ENCODE results near the gene FBXL13. TPM values are rescaled to one million over a fixed set of nuclear protein-coding genes. Genes with fewer than 3 reads are reported as not detected.
"Not testable (repeated sequence)": the region's sequence is repeated elsewhere in the genome, so short reads cannot be mapped to it uniquely, and the experiment has no call there.

FBXL13 gene
- total RNA-seq, 4 donors from 2014 or later, result 0.20 to 3.5 (median 1.8) TPM

- no peak for TF ChIP-seq EP300 (IDR thresholded peaks at IDR 0.05)
- no peak for TF ChIP-seq CTCF (IDR thresholded peaks at IDR 0.05)
- no peak for TF ChIP-seq POLR2A (IDR thresholded peaks at IDR 0.05)
- no peaks in the 10 kb centered on the region for H3K36me3 ChIP-seq
- peaks cover 0 to 19% (median 0%) of the 10 kb centered on the region in 4 donors for H3K9me3 ChIP-seq
- no peak for DNase-seq (ENCODE audit: low spot score in 2 of 2)
- H3K4me1 ChIP-seq, result no peaks in the 10 kb centered on the region
- no peak overlapping the region for H3K27ac ChIP-seq
- WGBS, 2 donors, result 77 to 80% methylated on average over 7 of the region's 7 CpGs
- H3K27me3 ChIP-seq, result no peaks in the 10 kb centered on the region
- H3K4me3 ChIP-seq, result no peak overlapping the region
Observed at GRCh38 chr7:102983602-102984001, 91.0 kb downstream of the FBXL13 start.

GRCh38 chr7:102982235-102982634 lies 92.4 kb downstream of the FBXL13 start:
- no peak for DNase-seq (ENCODE audit: low spot score in 2 of 2)
- H3K4me1 ChIP-seq, result no peaks in the 10 kb centered on the region
- no peaks in the 10 kb centered on the region for H3K36me3 ChIP-seq
- no peaks in the 10 kb centered on the region for H3K27me3 ChIP-seq
- no peak for TF ChIP-seq CTCF (IDR thresholded peaks at IDR 0.05)
- TF ChIP-seq EP300 (IDR thresholded peaks at IDR 0.05), result no peak
- TF ChIP-seq POLR2A (IDR thresholded peaks at IDR 0.05), result no peak
- WGBS, 2 donors, result 92 to 100% methylated on average over 1 of the region's 1 CpG
- peaks cover 0 to 19% (median 0%) of the 10 kb centered on the region in 4 donors for H3K9me3 ChIP-seq
- H3K27ac ChIP-seq, result no peak overlapping the region
- H3K4me3 ChIP-seq, result no peak overlapping the region

- Histone ChIP-seq H3K9me3 (peaks cover 0 to 19% (median 0%) of the 10 kb centered on the region in 4 donors), H3K27ac (no peak overlapping the region), H3K27me3 (no peaks in the 10 kb centered on the region), H3K36me3 (no peaks in the 10 kb centered on the region), H3K4me3 (no peak overlapping the region), H3K4me1 (no peaks in the 10 kb centered on the region)
- WGBS, 2 donors, result 90 to 92% methylated on average over 2 of the region's 2 CpGs
- TF ChIP-seq POLR2A (IDR thresholded peaks at IDR 0.05), result no peak
- no peak for TF ChIP-seq EP300 (IDR thresholded peaks at IDR 0.05)
- TF ChIP-seq CTCF (IDR thresholded peaks at IDR 0.05), result no peak
- DNase-seq (ENCODE audit: low spot score in 2 of 2), result no peak
Observed at GRCh38 chr7:102981451-102981850, 93.1 kb downstream of the FBXL13 start.

- Histone ChIP-seq H3K9me3 (peaks cover 0 to 19% (median 0%) of the 10 kb centered on the region in 4 donors), H3K4me3 (no peak overlapping the region), H3K4me1 (no peaks in the 10 kb centered on the region), H3K27ac (no peak overlapping the region), H3K27me3 (no peaks in the 10 kb centered on the region), H3K36me3 (no peaks in the 10 kb centered on the region)
- TF ChIP-seq POLR2A (IDR thresholded peaks at IDR 0.05) (no peak), CTCF (IDR thresholded peaks at IDR 0.05) (no peak), EP300 (IDR thresholded peaks at IDR 0.05) (no peak)
- DNase-seq (ENCODE audit: low spot score in 2 of 2), result no peak
Observed at GRCh38 chr7:102979670-102980069, 94.9 kb downstream of the FBXL13 start.

GRCh38 chr7:102978284-102978683 lies 96.3 kb downstream of the FBXL13 start:
- no peak overlapping the region for H3K4me3 ChIP-seq
- H3K36me3 ChIP-seq, result no peaks in the 10 kb centered on the region
- H3K27me3 ChIP-seq, result no peaks in the 10 kb centered on the region
- no peak overlapping the region for H3K27ac ChIP-seq
- H3K4me1 ChIP-seq, result no peaks in the 10 kb centered on the region
- WGBS, 2 donors, result 73 to 83% methylated on average over 6 of the region's 6 CpGs
- H3K9me3 ChIP-seq, result peaks cover 0 to 19% (median 0%) of the 10 kb centered on the region in 4 donors
- DNase-seq (ENCODE audit: low spot score in 2 of 2), result no peak
- TF ChIP-seq CTCF (IDR thresholded peaks at IDR 0.05) (no peak), EP300 (IDR thresholded peaks at IDR 0.05) (no peak), POLR2A (IDR thresholded peaks at IDR 0.05) (no peak)

- H3K27me3 ChIP-seq; H3K4me3 ChIP-seq; DNase-seq (ENCODE audit: low spot score in 2 of 2); H3K36me3 ChIP-seq; H3K4me1 ChIP-seq; H3K27ac ChIP-seq: not testable (repeated sequence)
- H3K9me3 ChIP-seq, result peaks cover 0 to 19% (median 0%) of the 10 kb centered on the region in 4 donors
- WGBS, 2 donors, result 88 to 94% methylated on average over 4 of the region's 4 CpGs
Observed at GRCh38 chr7:102977586-102977985, 97.0 kb downstream of the FBXL13 start.
